OCI-LY7 (cell line): ENCODE results near the gene C13orf42.

Experiments
- EZH2phosphoT487 ChIP-seq: fragments of 200-600 bp; sonication (generic); IDR thresholded peaks from 2 replicates; pipeline ENCODE4 v1.6.1; 2018; ENCODE audit warnings: low read depth, borderline replicate concordance, mild to moderate bottlenecking, mixed run types, antibody characterized with exemption, low read length, moderate library complexity, mixed read lengths
- TF ChIP-seq, protein P1 (sequence below): fragments of 200-600 bp; sonication (generic); conservative IDR thresholded peaks from 2 replicates; pipeline ENCODE4 v1.5.1; 2014; ENCODE audit warnings: mild to moderate bottlenecking, antibody characterized with exemption, low read length, moderate library complexity, mixed read lengths

DNA sequence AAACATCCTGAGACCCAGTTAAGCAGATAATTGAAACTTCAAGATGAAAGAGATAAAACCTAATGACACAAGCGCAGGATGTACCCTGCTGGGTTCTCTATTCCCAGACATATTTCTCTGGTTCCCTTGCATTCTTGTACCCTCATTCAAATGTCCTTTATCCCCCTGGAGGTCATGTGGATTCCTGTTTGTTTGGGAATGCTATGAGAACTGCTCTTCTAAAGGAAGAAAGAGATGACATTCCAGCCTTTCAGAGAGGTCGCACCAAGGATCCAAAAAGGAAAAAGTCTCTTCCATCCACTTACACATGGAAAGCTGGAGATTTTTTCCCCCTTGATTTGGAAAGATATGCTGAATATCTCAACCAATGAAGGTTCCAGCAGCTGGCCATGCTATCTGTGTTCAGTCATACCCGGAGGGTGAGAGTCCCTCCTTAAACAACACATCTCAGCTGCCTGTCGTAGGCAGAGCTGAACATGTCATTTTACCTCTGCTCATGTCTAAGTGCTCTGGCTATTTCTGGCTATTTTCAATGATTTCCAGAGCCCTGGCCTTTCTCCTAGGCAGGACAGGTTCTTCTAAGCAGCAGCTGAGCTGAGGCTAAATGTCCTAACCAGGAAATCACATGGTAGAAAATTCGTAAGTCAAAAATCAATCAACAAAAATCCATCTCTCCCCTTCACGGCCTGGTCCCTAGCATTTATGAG, 52.5 kb downstream of the C13orf42 start:
- TF ChIP-seq, protein P1, sequence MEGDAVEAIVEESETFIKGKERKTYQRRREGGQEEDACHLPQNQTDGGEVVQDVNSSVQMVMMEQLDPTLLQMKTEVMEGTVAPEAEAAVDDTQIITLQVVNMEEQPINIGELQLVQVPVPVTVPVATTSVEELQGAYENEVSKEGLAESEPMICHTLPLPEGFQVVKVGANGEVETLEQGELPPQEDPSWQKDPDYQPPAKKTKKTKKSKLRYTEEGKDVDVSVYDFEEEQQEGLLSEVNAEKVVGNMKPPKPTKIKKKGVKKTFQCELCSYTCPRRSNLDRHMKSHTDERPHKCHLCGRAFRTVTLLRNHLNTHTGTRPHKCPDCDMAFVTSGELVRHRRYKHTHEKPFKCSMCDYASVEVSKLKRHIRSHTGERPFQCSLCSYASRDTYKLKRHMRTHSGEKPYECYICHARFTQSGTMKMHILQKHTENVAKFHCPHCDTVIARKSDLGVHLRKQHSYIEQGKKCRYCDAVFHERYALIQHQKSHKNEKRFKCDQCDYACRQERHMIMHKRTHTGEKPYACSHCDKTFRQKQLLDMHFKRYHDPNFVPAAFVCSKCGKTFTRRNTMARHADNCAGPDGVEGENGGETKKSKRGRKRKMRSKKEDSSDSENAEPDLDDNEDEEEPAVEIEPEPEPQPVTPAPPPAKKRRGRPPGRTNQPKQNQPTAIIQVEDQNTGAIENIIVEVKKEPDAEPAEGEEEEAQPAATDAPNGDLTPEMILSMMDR = no peak
- no peak for TF ChIP-seq EZH2phosphoT487
